Hippocampal formation (tissue), 2 donors: Measurements from ENCODE around the gene SNRPB.
"Not testable (repeated sequence)": the region's sequence is repeated elsewhere in the genome, so short reads cannot be mapped to it uniquely, and the experiment has no call there.

Source experiments
- DNase-seq, 2 donors: peaks; one replicate each; lab custom pipeline; 2025; lab: John Stamatoyannopoulos, UW

Gene SNRPB

DNA sequence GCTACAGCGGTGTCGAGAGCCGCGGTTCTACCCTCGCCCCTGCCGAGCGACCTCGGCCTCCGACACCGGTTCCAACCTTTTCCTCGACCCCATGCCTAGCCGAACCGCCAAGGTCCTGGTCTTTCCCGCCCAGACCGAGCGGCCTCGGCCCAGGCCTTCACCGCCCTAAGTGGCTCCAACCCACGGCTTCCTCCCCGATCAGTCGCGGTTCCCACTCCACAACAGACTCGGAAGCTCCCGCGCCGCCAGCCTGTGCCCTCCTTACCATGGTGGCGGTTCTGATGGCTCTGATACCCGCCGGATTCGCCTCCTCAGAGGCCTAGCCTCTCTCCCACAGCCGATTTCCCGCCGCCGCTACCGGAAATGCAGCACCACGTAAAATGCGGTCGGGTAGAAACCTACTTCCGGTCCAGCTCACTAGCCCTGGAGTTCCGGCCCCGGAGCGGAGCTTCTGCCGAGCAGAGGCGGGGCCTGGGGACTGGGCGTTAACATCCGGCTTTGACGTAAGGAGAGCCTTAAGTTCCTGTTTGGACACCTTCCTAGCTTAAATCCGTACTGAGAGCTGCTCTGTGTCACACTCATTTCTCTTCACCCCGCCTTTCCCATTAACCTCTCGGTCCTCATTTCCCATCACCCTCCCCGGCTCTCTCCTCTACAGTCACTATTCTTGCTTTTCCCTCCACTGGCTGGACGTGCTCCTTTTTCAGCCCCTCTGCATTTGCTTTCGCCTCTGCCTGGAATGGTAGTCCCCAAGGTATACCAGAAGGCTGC is at the start of gene SNRPB:
TSS of gene SNRPB (minus strand) at position 367 of the 771 bp plus-strand sequence. CDS start at position 268, 99 bp downstream.
- DNase-seq, result peak; percentile 97 to 99

DNA sequence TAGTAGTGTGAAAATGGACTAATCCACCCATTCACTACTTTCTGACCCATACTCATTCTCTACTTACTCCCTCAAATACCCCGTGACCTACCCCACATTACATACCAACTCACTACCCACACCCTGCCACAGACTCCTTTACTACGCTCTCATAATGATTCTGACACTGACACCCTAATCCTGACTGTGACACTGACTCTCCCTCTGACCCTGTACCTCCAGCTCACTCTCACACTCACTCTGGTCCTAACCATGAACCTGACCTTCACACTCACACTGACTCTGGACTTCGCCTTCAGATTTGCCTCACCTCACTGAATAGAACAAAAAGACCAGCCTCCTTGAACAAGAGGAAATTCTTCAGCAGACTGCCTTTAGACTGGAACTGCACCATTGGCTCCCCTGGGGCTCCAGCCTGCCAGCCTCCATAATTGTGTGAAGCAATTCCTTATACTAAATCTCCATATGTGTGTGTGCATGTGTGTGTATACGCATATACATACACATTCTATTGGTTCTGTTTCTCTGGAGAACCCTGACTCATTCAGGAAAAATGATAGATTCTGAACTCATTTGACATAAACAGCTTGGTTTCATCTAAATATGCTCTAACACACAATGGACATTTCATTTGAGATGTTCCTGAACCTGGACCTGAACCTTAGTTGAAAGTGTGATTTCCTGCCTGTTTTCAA is 48.7 kb upstream of the SNRPB start:
- no peak for DNase-seq

DNA sequence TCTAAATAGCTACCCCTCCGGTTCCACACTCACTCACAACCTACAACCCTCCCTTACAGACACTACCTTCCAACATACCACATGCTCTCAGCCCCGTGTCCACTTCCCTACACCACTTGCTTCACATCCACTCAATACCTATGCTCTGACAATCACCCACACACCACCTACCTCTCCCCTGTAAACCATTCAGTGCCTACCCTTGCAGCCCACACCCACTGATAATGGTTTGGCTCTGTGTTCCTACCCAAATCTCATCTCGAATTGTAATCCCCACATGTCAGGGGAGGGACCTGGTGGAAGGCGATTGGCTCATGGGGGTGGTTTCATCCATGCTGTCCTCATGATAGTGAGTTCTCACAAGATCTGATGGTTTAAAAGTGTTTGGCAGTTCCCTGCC is 48.0 kb upstream of the SNRPB start:
- DNase-seq, result no peak

DNA sequence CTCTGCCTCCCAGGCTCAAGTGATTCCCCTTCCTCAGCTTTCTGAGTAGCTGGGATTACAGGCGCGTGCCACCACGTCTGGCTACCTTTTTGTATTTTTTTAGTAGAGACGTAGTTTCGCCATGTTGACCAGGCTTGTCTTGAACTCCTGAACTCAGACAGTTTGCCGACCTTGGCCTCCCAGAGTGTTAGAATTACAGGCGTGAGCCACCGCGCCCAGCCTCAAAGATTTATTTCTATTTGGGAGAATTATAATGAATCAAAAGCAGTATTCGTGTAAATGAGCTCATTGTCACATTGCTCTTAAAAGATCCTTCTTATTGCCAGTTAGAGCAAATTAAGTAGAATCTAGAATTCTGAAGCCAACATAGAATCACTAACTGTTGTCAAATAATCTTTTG is 47.5 kb upstream of the SNRPB start:
- DNase-seq, result no peak

DNA sequence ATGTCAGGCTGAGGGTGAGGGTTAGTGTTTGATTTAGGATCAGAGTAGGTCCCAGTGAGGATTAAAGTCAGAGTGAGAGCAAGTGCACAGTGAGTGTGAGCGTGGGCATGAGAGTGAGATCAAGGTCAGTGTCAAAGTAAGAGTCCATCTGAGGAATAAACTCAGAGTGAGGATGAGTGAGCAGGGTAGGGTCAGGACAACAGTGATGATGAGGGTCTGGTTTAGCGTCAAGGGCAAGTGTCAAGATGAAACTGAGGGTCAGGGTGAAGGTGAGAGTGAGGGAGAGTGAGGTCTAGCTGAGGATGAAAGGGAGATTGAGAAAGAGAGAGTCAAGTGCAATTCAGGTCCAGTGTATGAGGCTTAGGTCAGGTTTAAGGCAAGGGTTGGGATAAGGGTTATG is 45.8 kb upstream of the SNRPB start:
- no peak for DNase-seq

DNA sequence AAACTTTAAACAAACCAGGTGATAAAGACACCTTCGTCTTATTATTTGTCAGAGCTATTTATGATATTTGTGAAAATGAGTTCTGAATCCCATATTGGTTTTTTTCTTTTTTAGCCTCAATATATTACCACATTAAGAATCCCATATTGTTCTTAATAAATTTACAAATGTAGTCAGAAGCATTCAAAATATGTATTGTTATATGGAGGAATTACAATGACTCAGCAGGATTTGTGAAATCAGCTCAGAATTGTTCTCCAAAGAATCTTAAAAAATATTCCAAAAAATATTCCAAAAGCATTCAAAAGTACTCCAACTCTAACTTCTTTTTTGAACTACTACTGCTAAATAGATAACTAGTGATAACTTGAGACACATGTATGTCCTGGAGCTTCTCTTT is 44.6 kb upstream of the SNRPB start:
- no peak for DNase-seq

DNA sequence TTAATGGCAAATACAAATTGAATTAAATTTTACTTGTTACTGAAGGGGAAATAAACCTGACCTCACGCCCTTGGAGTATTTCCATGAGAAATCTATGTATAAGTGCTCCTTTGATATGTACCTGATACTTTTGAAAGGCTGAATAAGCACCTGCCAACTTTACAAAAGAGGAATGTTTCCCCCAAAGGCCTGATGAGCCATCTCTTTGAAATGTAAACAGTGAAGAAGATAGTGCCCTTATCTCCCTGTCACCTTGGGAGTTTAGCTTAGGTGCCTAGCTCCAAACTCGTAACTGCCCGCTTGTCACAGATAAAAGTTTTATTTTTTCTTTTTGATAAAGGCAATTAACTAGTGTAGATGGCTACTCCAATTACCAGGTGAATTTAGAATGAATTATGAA is 39.2 kb upstream of the SNRPB start:
- DNase-seq, result no peak

DNA sequence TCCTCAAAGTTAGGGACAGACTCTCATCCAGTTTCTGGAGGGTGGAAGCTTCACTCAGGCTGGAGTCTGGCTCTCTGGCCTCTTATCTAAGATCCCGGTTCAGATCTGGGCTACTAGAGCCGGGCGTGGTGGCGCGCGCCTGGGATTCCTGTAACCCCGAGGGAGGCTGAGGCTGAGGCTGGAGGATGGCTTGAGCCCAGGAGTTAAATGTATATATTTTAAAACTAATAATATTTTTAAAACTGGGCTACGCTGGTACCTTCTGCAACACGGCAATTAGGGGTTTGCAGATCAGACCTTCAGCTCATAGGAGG is 38.8 kb upstream of the SNRPB start:
- no peak for DNase-seq

DNA sequence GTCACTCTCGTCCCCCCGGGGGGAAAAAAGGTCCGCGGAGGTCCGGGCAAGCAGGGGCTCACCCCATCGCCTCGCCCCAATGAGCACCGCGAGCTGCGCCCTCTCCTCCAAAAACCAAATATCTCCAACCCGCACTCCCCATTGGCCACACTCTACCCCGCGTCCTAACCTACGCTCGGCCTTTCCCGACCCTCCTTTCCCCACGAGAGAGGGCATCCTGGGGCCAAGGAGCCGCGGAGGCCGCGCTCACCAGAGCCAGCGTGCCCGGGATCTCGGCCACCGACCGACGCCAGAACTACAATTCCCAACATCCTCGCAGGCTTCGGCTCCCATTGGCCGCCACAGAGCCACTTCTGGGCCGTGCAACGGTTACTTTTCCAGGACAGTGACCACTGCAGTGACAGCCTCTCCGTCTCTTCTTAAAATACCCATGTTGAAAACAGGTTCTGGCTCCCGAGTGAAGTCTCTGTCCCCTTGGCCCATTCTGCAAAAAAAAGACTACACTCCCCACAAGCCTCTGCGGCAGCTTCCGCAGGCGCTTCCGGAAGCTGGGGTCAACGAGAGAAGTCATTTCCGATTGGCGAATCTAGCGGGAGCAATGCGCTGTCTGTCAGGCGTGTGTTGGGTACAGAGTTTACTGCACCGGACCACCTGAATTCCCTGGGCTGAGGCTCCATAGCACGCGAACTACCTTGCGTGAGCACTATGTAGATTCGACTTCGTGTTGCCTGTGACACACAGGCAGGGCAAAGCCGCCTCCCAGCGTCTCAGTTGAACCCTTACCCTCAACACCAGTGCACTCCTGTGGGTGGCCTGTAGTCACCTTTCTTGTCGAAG is 38.3 kb upstream of the SNRPB start, which contains the start of gene ZNF343:
TSS of gene ZNF343 (minus strand) at position 285 of the 837 bp plus-strand sequence. CDS start 15,020 bp downstream, outside the sequence.
- peak; percentile 91 to 93 for DNase-seq

DNA sequence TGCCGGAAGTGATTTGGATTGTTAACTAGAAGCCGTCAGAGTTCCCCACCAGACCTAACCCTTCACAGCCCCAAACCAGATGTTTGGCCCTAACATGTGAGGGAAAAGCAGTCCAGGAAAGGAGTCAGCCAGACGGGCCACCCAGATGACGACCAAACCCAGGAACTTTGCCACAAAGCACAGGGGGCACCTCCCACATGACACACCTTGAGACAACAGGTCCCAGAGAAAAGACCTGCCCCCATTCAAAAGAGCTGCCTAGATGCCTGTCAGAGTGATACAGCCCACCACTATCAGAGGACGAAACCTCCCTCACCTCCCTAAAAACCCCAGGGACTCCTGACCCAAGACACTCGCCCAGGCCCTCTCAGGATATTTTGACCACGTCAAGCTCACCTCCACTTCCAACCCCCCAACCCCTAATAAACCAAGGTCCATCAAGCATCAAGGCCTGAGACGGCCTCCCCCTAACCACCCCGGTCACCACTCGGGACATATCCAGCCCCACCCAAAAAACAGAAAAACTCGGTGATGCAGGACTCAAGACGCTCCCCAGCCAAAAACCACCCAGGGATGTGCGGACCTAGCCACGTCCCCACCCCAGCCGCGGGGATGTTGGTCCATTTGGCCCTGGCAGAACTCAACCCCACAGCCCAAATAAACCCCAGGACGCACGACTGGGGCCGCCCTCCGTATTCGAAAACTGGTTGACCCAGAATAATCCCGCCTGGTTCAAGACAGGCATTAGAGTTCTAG is 37.5 kb upstream of the SNRPB start:
- no peak for DNase-seq

DNA sequence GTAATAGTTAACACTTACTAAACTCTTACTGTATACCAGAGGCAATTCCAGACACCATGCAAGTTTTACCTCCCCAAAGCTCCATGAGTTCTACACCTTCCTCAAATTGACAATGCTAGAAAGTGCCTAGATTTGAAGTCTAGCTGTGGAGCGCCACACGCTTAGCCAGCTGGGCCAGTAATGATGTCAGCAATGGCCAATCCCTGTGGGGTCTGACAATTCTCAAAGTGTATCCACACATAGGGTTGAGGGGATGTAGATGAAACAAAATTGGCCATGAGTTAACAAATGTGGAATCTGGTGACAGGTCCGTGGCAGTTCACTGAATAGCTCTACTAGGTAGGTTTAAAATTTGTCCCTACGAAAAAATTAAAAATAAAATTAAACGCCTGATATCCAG is 36.9 kb upstream of the SNRPB start:
- no peak for DNase-seq

DNA sequence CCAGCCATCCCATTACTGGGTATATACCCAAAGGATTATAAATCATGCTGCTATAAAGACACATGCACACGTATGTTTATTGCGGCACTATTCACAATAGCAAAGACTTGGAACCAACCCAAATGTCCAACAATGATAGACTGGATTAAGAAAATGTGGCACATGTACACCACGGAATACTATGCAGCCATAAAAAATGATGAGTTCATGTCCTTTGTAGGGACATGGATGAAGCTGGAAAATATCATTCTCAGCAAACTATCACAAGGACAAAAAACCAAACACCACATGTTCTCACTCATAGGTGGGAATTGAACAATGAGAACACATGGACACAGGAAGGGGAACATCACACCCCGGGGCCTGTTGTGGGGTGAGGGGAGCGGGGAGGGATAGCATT is 35.8 kb upstream of the SNRPB start:
- DNase-seq, result not testable (repeated sequence)

DNA sequence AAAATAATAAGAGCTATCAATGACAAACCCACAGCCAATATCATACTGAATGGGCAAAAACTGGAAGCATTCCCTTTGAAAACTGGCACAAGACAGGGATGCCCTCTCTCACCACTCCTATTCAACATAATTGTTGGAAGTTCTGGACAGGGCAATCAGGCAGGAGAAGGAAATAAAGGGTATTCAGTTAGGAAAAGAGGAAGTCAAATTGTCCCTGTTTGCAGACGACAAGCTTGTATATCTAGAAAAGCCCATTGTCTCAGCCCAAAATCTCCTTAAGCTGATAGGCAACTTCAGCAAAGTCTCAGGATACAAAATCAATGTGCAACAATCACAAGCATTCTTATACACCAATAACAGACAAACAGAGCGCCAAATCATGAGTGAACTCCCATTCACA is 34.2 kb upstream of the SNRPB start:
- not testable (repeated sequence) for DNase-seq

DNA sequence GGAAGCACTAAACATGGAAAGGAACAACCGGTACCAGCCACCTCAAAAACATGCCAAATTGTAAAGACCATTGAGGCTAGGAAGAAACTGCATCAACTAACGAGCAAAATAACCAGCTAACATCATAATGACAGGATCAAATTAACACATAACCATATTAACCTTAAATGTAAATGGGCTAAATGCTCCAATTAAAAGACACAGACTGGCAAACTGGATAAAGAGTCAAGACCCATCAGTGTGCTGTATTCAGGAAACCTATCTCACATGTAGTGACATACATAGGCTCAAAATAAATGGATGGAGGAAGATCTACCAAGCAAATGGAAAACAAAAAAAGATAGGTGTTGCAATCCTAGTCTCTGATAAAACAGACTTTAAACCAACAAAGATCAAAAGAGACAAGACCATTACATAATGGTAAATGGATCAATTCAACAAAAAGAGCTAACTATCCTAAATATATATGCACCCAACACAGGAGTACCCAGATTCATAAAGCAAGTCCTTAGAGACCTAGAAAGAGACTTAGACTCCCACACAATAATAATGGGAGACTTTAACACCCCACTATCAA is 32.3 kb upstream of the SNRPB start:
- not testable (repeated sequence) for DNase-seq

DNA sequence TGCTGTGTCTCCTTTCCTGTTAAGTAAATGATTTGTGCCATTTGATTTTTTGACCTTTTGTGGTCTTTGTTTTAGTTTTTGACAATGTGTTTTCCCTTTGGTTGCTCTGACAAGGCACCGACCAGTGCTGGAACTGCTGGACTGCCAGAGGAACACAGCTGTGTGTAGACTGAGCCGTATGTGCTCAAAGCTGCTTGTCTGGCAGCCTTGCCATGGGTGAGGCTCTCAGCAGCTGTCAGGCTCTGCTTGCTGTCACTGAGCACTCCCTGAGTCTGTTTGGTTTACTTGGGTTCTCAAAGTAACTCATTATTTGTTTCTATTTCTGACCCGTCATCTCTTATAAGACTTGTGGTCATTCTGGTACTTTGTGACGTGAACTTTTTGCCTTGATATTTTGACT is 15.1 kb upstream of the SNRPB start:
- no peak for DNase-seq

DNA sequence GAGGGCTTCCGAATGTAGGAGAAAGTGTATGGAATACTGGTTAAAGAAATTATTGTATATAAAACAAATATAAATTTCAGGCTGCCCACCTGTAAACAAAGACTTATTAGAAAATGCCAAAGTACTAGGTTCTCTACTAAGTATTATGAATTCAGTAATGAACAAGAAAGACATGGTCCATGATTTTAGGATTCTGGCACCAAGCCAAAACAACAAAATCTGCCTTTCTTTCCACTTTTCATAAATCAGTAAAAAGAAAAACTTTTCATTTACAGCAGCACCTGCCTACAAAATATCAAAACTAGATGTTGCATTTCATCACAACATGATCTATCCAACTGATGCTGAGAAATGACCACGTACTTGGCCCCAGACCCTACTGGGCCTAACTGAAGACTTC is 14.5 kb upstream of the SNRPB start:
- DNase-seq, result no peak

DNA sequence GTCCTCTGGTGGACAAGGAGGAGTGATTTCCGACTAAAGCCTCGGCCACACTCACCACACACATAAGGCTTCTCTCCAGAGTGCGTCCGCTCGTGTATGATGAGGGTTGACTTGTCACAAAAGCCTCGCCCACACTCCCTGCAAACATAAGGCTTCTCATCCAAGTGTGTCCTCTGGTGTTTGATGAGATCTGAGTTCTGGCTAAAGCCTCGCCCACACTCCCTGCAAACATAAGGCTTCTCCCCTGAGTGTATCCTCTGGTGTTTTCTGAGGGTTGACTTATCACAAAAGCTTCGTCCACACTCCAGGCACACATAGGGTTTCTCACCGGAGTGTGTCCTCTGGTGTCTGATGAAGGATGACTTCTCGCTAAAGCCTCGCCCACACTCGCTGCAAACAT is 12.9 kb upstream of the SNRPB start:
- no peak for DNase-seq

DNA sequence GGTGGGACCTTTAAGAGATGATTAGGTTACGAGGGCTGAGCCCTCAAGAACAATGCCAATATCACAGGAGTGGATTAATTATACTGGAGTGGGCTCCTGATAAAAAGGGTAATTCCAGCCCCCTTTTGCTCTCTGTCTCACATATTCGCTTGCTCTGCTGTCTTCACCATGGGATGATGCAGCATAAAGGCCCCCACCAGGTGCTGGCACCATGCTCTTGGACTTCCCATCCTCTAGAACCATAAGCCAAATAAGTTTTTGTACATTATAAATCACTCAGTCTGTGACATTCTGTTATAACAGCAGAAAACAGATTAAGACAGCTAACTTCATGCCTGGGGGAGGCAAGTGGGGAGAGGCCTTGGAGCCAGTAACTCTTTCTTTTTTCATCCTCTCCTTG is 9.8 kb upstream of the SNRPB start:
- DNase-seq, result no peak

DNA sequence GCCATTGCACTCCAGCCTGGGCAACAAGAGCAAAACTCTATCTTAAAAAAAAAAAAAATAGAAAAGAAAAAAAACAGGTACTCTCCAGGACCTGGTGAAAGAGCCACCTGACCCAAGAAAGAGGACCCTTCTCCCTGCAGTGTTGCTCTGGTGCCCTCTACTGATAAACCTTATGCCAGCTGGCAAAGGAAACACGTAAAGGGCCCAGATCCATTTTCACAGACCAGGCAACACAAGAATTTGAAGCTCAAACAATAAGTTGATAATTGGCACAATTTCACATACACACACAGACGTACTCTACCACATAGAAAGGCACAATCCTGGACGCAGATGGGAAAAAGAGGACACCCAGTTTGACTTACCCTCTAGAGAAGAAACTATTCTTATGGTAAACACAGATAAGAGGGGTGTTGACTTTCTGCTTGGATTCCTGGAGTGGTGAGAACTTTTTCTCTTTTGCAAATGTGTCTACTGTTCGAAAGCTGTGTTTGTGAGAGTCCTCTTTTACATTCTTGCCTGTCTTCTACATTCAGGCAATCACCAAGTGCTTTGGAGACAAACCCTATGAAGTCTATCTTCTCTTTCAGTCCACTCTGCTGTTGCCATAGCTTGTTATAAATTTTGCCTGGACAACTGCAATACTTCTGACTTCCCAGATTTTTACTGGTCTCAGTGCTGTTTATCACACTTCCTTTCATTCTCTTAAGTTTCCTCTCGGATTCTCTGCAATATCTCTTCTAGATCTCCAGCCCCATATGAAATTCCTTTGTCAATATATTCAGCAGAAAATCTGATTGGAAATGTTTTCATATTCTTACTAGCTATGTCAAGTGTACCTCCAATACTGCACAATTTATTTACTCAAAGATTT is 6.4 kb upstream of the SNRPB start:
- DNase-seq, result no peak
